ENCODE data around the gene PPP1R15B. TPM values are rescaled to one million over a fixed set of nuclear protein-coding genes. Genes with fewer than 3 reads are reported as not detected.

PPP1R15B gene
- total and polyA plus RNA-seq, 10 of the 15 experiments (the other 5 are each of a cell fraction or from before 2014, with no cell fraction given) = 13.9 to 38.1 (median 26.5) TPM

DNA sequence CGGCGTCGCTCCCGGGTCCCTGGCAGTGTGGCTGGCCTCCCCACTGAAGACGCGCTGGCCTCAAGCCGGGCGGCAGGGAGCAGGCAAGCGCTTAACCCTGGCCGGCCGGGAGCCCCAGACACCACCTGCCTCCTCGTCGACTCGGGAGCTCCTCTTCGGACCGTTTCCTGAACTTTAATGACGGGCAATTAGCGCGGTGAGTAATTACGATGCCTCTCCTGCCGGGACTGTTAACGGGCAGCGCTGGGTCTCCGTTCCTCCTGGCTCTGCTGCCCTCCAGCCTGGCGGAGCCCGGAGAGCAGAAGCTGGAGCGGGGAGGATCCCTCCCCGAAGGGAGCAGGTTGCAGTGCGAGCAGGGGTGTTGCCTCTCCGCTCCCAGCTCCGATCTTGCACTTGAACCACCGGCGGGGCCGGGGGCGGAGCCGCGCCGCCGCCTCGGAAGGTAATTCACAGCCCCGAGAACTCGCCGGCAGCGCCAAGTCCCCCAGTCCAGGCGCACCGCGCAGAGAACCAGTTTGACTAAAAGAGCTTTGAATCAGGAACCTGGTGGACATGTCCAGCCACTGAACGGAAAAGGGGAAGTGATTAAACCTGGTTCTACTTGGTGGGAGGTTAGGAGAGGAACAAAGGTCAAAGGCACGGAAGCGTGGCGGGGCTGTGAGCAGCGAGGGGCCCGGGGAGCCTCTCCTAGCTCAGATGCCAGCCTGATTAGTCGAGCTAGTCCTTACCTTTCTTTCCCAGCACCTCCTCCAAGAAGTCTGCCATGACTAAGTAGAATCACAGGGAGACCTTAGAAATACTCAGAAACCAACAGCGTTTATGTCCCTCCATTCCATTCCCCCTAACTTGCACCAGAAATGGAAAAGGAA, 33.6 kb downstream of the PPP1R15B start:
- peaks cover 6% of the 10 kb centered on the region for H3K4me1 ChIP-seq (ENCODE audit: control insufficient read depth, insufficient read depth, low read length)
- H3K4me2 ChIP-seq (ENCODE audit: control insufficient read depth, insufficient read depth) = peak overlapping the region; percentile 91
- H3K27me3 ChIP-seq (replicated peaks in 1 of 2; ENCODE audit: control insufficient read depth in 2 of 2, insufficient read depth in 2 of 2, low read length in 1 of 2) = peaks cover 4 to 5% of the 10 kb centered on the region in 2 experiments; a peak in 3 of 4 replicates
- 2% methylated on average over 52 of the region's 55 CpGs for WGBS (ENCODE audit: insufficient coverage, insufficient replicate concordance, low lambda C conversion rate, missing lambda C conversion rate)
- H3K79me2 ChIP-seq (ENCODE audit: control insufficient read depth, insufficient read depth, low read length) = no peaks in the 10 kb centered on the region
- H3K9ac ChIP-seq (ENCODE audit: control insufficient read depth, insufficient read depth, low read length) = 0 out of 2 replicates have a peak overlapping the region, but pooled peaks have one; percentile 25
- H2AFZ ChIP-seq (ENCODE audit: control insufficient read depth, low read depth, low read length) = peak overlapping the region; percentile 40
- H3K9me3 ChIP-seq (replicated peaks; ENCODE audit: control insufficient read depth, insufficient read depth, low read length) = no peaks in the 10 kb centered on the region
- H4K20me1 ChIP-seq (ENCODE audit: control insufficient read depth, insufficient read depth) = no peaks in the 10 kb centered on the region
- no peaks in the 10 kb centered on the region for H3K36me3 ChIP-seq (ENCODE audit: control insufficient read depth in 2 of 2, insufficient read depth in 2 of 2, low read length in 1 of 2)
- POLR2A ChIA-PET = interaction anchor here (0.6 to 1.3 kb wide), 6 partner anchors 14 to 260 kb away, joined by 3 to 8 read pairs (median 3); no protein-coding TSS in a partner anchor
- in situ Hi-C loops (cut with MboI) = no loop called here
- ATAC-seq (peak; percentile 89), FAIRE-seq (peak; percentile 84), DNase-seq (ENCODE audit: low read depth, low spot score) (no peak)
- SMC1A ChIA-PET (ENCODE audit: uncharacterized antibody, unreplicated experiment) = interaction anchor here (0.8 to 6.7 kb wide), 12 partner anchors 8 to 214 kb away, joined by 3 to 109 read pairs (median 4); partner anchors contain the start of gene MDM4
- no peak overlapping the region for H3K27ac ChIP-seq (ENCODE audit: control insufficient read depth, insufficient read depth)
- BruUV-seq (replicated peaks) = no TSS peak
- RAD21 ChIA-PET (ENCODE audit: unreplicated experiment) = interaction anchor here (0.7 to 11.4 kb wide), 12 partner anchors 9 to 164 kb away, joined by 3 to 133 read pairs (median 4); partner anchors contain the start of genes GOLT1A and PLEKHA6
- CTCF ChIA-PET = interaction anchor here (0.6 to 17.7 kb wide), 17 partner anchors 11 to 902 kb away, joined by 3 to 297 read pairs (median 4); partner anchors contain the start of gene PLEKHA6
- intact Hi-C loops (cut with micrococcal nuclease; ENCODE audit: unreplicated experiment) = no loop called here
- H3K4me3 ChIP-seq = peak overlapping the region; percentile 57; the same call in 1 of the 2 replicates
- TF ChIP-seq SRF (IDR thresholded peaks at IDR 0.05; ENCODE audit: low read depth in 2 of 2, low read length in 2 of 2) (no peak), NFXL1 (IDR thresholded peaks at IDR 0.05; ENCODE audit: borderline replicate concordance) (no peak), HDAC6 (IDR thresholded peaks at IDR 0.05; ENCODE audit: unreplicated experiment) (no peak), MEF2B (IDR thresholded peaks at IDR 0.05; ENCODE audit: partially characterized antibody, poor library complexity, severe bottlenecking) (no peak), DPF2 (IDR thresholded peaks at IDR 0.05) (peak; percentile 91), BMI1 (IDR thresholded peaks at IDR 0.05; ENCODE audit: borderline replicate concordance) (no peak; the same call in 1 of the 2 replicates), POLR2AphosphoS5 (IDR thresholded peaks at IDR 0.05; ENCODE audit: low read length) (no peak), SUZ12 (IDR thresholded peaks at IDR 0.05; ENCODE audit: unreplicated experiment) (no peak), RELA (IDR thresholded peaks at IDR 0.05; ENCODE audit: borderline replicate concordance, partially characterized antibody) (no peak), RB1 (IDR thresholded peaks at IDR 0.05; ENCODE audit: borderline replicate concordance) (no peak; the same call in 1 of the 2 replicates), ZNF24 (IDR thresholded peaks at IDR 0.05) (no peak), FOXM1 (IDR thresholded peaks at IDR 0.05; ENCODE audit: low read depth, low read length) (no peak), CBX3 (IDR thresholded peaks at IDR 0.05; ENCODE audit: borderline replicate concordance, low read depth) (no peak), HCFC1 (IDR thresholded peaks at IDR 0.05; ENCODE audit: low read length) (no peak)
- TF ChIP-seq, protein P1, sequence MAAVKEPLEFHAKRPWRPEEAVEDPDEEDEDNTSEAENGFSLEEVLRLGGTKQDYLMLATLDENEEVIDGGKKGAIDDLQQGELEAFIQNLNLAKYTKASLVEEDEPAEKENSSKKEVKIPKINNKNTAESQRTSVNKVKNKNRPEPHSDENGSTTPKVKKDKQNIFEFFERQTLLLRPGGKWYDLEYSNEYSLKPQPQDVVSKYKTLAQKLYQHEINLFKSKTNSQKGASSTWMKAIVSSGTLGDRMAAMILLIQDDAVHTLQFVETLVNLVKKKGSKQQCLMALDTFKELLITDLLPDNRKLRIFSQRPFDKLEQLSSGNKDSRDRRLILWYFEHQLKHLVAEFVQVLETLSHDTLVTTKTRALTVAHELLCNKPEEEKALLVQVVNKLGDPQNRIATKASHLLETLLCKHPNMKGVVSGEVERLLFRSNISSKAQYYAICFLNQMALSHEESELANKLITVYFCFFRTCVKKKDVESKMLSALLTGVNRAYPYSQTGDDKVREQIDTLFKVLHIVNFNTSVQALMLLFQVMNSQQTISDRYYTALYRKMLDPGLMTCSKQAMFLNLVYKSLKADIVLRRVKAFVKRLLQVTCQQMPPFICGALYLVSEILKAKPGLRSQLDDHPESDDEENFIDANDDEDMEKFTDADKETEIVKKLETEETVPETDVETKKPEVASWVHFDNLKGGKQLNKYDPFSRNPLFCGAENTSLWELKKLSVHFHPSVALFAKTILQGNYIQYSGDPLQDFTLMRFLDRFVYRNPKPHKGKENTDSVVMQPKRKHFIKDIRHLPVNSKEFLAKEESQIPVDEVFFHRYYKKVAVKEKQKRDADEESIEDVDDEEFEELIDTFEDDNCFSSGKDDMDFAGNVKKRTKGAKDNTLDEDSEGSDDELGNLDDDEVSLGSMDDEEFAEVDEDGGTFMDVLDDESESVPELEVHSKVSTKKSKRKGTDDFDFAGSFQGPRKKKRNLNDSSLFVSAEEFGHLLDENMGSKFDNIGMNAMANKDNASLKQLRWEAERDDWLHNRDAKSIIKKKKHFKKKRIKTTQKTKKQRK (IDR thresholded peaks at IDR 0.05; ENCODE audit: low read depth, low read length) = no peak
- TF ChIP-seq, protein P2, sequence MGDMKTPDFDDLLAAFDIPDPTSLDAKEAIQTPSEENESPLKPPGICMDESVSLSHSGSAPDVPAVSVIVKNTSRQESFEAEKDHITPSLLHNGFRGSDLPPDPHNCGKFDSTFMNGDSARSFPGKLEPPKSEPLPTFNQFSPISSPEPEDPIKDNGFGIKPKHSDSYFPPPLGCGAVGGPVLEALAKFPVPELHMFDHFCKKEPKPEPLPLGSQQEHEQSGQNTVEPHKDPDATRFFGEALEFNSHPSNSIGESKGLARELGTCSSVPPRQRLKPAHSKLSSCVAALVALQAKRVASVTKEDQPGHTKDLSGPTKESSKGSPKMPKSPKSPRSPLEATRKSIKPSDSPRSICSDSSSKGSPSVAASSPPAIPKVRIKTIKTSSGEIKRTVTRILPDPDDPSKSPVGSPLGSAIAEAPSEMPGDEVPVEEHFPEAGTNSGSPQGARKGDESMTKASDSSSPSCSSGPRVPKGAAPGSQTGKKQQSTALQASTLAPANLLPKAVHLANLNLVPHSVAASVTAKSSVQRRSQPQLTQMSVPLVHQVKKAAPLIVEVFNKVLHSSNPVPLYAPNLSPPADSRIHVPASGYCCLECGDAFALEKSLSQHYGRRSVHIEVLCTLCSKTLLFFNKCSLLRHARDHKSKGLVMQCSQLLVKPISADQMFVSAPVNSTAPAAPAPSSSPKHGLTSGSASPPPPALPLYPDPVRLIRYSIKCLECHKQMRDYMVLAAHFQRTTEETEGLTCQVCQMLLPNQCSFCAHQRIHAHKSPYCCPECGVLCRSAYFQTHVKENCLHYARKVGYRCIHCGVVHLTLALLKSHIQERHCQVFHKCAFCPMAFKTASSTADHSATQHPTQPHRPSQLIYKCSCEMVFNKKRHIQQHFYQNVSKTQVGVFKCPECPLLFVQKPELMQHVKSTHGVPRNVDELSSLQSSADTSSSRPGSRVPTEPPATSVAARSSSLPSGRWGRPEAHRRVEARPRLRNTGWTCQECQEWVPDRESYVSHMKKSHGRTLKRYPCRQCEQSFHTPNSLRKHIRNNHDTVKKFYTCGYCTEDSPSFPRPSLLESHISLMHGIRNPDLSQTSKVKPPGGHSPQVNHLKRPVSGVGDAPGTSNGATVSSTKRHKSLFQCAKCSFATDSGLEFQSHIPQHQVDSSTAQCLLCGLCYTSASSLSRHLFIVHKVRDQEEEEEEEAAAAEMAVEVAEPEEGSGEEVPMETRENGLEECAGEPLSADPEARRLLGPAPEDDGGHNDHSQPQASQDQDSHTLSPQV (IDR thresholded peaks at IDR 0.05) = no peak

Data from GM12878 (cell line).